GM19455 (cell line): ENCODE measurements around the gene MYO1H.

Experiments
- ATAC-seq: cut with Tn5 transposase; IDR thresholded peaks from one replicate; pipeline ENCODE4 v1.9.1; 2021; ENCODE audit not compliant: unreplicated experiment

The MYO1H gene

GRCh38 chr12:109336593-109336992, 11.1 kb upstream of the MYO1H start:
- ATAC-seq, result no peak

DNA sequence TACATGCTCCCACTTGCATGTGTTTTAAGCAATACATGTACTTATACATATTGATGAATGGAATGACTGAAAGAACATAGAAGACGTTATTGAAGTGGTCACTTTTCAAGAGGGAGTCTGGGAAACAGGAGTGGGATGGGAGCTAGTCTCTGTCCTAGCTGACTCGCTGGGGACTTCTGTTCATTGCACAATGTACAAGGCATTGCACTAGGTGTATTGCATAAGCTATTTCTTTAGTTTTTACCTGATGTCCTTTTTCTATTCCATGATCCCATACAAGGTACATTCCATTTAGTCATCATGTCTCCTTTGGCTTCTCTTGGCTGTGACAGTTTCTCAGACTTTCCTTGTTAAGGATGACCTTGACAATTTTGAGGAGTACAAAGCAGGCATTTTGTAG, 4.0 kb upstream of the MYO1H start:
- no peak for ATAC-seq

DNA sequence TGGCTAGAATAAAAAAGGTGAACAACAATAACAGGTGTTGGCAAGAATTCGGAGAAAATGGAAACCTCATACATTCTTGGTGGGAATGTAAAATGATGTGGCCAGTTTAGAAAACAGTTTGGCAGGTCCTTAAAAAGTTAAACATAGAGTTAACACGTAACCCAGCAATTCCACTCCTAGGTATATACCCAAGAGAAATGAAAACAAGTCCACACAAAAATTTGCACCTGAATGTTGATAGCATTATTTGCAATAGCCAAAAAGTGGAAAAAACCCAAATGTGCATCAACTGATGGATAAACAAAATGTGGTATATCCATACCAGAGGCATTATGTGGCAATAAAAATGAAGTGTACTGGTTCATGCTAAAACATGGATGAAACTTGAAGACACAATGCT, 2.3 kb upstream of the MYO1H start:
- no peak for ATAC-seq

DNA sequence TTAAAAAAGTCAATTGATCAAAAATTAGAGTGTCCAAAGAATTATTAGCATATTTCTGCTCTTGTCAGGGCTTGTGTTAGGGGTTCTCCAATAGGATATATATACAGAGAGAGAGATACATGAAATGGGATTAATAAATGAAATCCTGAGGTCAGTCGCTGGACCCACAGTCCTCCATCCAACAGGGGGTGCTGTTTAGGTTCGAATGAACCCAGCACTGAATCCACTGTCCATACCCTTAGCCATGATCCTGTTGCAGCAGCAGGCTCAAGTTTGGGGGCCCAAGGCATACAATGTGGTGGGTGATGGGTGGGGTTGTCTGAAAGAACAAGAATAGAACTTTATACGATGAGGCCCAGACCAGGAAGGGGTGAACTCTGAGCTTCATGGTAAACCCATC, 780 bp upstream of the MYO1H start:
- no peak for ATAC-seq

- no peak for ATAC-seq
Observed at GRCh38 chr12:109352184-109352583, 4.5 kb downstream of the MYO1H start.

GRCh38 chr12:109356577-109356976, 8.9 kb downstream of the MYO1H start:
- ATAC-seq, result no peak

DNA sequence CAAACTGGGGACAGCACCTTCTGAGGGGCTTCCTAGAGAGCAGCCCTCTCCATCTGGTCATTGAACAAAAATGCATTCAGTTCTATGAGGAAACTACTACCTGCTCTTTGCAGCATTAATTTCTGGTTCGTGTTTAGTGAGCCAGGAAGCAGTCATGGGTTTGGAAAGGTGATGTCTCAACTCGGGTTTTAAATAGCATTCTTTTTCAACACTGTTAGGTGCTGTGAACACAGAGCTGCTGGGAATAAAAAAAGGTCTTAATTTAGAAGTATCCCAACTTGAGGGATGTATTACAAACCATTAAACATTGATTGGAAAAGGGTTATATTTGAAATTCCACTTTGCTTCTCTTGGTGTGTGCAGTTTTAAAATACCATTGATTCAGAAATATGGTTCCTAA, 9.3 kb downstream of the MYO1H start:
- no peak for ATAC-seq

- ATAC-seq, result peak; percentile 92
Observed at GRCh38 chr12:109358154-109358869, 10.6 kb downstream of the MYO1H start.

GRCh38 chr12:109359131-109359690, 11.5 kb downstream of the MYO1H start:
- ATAC-seq, result no peak

DNA sequence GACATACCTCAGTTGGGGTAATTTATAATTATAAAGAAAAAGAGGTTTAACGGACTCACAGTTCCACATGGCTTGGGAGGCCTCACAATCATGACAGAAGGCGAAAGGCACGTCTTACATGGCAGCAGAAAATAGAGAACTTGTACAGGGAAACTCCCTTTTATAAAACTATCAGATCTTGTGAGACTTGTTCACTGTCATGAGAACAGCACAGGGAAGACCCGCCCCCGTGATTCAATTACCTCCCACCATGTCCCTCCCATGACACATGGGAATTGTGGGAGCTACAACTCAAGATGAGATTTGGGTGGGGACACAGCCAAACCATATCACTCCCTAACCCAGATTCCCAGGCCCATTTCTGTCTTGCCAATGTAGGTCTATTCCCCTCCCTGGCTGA, 22.1 kb downstream of the MYO1H start:
- ATAC-seq, result no peak

- ATAC-seq, result no peak
Observed at GRCh38 chr12:109377139-109377685, 29.5 kb downstream of the MYO1H start.

DNA sequence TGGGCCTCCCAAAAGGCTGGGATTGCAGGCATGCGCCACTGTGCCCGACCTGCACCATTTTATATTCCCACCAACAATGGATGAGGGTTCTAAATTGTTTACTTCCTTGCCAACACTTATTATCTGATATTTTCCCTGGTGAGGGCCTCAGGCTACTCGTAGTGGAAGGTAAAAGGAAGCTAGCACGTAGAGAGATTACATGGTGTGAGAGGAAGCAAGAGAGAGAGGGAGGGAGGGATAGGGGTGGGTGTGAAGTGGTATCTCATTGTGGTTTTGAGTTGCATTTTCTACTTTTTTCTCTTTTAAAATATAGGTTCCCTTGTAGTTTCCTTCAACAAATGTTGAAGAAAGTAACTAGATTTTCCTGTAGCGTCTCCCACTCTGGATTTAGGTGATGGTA, 30.9 kb downstream of the MYO1H start:
- ATAC-seq, result no peak

GRCh38 chr12:109382031-109382430, 34.3 kb downstream of the MYO1H start:
- no peak for ATAC-seq

DNA sequence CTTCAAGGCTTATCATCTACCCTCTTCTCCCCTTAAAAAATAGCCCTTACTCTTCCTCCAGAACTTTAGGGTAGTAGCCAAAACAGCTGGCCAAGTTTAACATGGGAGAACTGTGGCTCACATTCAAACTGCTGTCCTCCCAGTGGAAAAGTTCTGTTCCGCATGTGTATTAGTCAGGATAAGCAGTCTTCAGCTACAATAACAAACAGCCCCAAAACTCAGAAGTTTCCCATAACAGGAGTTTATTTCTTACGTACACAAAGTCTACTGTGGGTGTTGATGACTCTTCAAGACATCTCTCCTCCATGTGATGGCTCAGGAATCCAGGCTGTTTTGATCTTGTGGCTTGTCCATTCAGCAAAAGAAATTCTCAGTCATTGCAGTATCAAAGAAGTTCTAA, 35.5 kb downstream of the MYO1H start:
- ATAC-seq, result no peak

GRCh38 chr12:109385339-109386058, 37.8 kb downstream of the MYO1H start:
- no peak for ATAC-seq

DNA sequence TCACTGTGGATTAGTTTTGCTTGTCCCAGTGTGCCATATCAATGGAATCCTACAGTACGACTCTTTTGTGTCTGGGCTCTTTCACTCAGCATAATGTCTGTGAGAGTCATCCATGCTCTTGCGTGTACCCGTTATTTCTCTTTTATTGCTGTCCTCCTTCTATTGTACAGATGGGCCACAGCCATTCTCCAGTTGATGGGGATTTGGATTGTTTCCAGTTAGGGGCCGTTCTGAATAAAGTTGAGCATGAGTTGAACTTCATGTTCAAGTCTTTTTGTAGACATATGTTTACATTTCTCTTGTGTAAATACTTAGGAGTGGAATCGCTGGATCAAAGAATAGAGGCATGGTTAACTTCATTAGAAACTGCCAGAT, 38.3 kb downstream of the MYO1H start:
- ATAC-seq, result no peak

- no peak for ATAC-seq
Observed at GRCh38 chr12:109387425-109388166, 39.9 kb downstream of the MYO1H start.

- no peak for ATAC-seq
Observed at GRCh38 chr12:109388167-109388563, 40.5 kb downstream of the MYO1H start.

DNA sequence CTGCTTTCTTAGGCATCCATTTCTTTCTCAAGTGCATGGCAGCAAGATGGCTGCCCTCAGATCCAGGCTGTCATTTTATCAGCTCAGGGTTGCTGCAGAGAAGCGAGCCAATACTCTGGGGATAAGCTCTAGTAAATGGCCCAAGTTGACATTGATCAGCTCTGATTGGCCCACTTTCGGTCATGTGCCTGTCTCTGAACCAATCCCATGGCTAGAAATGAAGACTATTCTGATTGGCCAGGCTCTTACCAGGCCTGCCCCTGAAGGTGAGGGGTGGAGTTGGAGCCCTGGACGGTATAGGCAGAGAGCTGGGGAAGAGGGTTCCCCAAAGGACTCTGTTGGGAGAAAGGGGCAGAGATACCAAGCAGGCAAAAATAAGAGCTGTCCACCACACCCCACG, 41.4 kb downstream of the MYO1H start:
- ATAC-seq, result no peak

GRCh38 chr12:109393437-109394345, 46.0 kb downstream of the MYO1H start:
- no peak for ATAC-seq
